ENCODE measurements around the gene EVL.

DNA sequence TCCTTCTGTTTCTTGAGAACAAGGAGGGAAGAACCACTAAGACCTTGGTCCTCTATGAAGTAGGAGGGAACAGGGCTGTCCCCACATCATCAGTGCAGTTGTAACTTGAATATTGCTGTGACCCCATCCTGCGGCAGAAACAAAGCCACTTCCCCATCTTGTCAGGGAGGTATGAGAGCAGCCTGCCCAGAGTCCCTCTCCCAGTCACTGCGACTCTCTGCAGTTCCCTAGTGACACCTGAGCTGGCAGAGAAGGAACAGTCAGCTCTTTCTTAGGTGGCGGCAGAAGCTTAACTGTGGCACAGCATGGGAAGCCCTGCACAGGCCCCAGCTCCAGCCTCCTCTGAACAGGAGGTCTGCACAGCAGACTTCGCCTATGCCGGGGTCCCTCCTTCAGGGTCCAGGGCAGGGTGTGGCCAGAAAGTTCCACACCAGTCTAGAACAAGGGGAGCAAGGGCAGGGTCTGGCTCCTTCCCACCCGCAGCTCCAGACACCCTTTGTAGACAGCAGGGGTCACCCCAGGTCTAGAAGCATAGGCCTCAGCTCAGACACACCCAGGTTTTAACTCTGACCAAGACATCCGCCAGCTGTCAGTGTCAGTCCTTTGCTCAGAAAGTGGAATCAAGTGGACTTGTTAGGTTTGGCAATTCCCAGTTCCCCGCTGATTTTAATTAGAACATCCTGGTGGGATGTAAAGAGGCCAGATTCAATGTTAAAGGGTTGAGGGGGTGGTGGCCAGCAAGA is 57.4 kb downstream of the EVL start:
- TF ChIP-seq OSR1 (CRISPR knock-in tag; IDR thresholded peaks at IDR 0.05) (no peak), GLIS3 (CRISPR knock-in tag; IDR thresholded peaks at IDR 0.05) (no peak), ZFP30 (CRISPR knock-in tag; IDR thresholded peaks at IDR 0.05) (no peak), PPARA (CRISPR knock-in tag; IDR thresholded peaks at IDR 0.05; ENCODE audit: borderline replicate concordance) (no peak), ARNTL (CRISPR knock-in tag; IDR thresholded peaks at IDR 0.05; ENCODE audit: borderline replicate concordance, low read depth) (no peak), ISL1 (CRISPR knock-in tag; IDR thresholded peaks at IDR 0.05) (no peak)
- TF ChIP-seq, protein P1, sequence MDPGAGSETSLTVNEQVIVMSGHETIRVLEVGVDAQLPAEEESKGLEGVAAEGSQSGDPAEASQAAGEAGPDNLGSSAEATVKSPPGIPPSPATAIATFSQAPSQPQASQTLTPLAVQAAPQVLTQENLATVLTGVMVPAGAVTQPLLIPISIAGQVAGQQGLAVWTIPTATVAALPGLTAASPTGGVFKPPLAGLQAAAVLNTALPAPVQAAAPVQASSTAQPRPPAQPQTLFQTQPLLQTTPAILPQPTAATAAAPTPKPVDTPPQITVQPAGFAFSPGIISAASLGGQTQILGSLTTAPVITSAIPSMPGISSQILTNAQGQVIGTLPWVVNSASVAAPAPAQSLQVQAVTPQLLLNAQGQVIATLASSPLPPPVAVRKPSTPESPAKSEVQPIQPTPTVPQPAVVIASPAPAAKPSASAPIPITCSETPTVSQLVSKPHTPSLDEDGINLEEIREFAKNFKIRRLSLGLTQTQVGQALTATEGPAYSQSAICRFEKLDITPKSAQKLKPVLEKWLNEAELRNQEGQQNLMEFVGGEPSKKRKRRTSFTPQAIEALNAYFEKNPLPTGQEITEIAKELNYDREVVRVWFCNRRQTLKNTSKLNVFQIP (CRISPR knock-in tag; IDR thresholded peaks at IDR 0.05; ENCODE audit: borderline replicate concordance, low read depth): no peak

Measured in SK-N-SH treated with all-trans-retinoic acid at 6 μM for 48 hours (cell line).